D341Med (cell line): ENCODE data around the gene PIK3IP1.

ENCODE experiments used
- DNase-seq: peaks from one replicate; pipeline ENCODE4 v3.0.0; 2012; ENCODE audit warnings: low spot score

Gene PIK3IP1

DNA sequence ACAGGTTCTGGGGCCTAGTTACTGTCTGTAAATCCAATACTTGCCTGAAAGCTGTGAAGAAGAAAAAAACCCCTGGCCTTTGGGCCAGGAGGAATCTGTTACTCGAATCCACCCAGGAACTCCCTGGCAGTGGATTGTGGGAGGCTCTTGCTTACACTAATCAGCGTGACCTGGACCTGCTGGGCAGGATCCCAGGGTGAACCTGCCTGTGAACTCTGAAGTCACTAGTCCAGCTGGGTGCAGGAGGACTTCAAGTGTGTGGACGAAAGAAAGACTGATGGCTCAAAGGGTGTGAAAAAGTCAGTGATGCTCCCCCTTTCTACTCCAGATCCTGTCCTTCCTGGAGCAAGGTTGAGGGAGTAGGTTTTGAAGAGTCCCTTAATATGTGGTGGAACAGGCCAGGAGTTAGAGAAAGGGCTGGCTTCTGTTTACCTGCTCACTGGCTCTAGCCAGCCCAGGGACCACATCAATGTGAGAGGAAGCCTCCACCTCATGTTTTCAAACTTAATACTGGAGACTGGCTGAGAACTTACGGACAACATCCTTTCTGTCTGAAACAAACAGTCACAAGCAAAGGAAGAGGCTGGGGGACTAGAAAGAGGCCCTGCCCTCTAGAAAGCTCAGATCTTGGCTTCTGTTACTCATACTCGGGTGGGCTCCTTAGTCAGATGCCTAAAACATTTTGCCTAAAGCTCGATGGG, 13.5 kb downstream of the PIK3IP1 start:
- DNase-seq: no peak

DNA sequence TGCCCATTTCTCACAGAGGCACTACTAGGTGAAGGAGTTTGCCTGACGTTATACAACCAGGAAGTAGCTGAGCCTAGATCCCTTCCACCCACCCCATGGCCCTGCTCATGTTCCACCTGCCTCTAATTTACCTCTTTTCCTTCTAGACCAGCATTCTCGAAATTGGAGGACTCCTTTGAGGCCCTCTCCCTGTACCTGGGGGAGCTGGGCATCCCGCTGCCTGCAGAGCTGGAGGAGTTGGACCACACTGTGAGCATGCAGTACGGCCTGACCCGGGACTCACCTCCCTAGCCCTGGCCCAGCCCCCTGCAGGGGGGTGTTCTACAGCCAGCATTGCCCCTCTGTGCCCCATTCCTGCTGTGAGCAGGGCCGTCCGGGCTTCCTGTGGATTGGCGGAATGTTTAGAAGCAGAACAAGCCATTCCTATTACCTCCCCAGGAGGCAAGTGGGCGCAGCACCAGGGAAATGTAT, 14.1 kb downstream of the PIK3IP1 start:
- no peak for DNase-seq

DNA sequence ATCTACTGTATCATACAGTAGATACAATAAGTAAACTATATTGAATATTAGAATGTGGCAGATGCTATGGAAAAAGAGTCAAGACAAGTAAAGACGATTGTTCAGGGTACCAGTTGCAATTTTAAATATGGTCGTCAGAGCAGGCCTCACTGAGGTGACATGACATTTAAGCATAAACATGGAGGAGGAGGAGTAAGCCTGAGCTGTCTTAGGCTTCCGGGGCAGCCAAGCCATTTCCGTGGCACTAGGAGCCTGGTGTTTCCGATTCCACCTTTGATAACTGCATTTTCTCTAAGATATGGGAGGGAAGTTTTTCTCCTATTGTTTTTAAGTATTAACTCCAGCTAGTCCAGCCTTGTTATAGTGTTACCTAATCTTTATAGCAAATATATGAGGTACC, 14.5 kb downstream of the PIK3IP1 start:
- no peak for DNase-seq

DNA sequence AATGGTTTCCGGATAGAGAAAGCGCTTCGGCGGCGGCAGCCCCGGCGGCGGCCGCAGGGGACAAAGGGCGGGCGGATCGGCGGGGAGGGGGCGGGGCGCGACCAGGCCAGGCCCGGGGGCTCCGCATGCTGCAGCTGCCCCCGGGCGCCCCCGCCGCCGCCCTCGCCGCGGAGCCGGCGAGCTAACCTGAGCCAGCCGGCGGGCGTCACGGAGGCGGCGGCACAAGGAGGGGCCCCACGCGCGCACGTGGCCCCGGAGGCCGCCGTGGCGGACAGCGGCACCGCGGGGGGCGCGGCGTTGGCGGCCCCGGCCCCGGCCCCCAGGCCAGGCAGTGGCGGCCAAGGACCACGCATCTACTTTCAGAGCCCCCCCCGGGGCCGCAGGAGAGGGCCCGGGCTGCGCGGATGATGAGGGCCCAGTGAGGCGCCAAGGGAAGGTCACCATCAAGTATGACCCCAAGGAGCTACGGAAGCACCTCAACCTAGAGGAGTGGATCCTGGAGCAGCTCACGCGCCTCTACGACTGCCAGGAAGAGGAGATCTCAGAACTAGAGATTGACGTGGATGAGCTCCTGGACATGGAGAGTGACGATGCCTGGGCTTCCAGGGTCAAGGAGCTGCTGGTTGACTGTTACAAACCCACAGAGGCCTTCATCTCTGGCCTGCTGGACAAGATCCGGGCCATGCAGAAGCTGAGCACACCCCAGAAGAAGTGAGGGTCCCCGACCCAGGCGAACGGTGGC, 15.7 kb downstream of the PIK3IP1 start:
- no peak for DNase-seq

DNA sequence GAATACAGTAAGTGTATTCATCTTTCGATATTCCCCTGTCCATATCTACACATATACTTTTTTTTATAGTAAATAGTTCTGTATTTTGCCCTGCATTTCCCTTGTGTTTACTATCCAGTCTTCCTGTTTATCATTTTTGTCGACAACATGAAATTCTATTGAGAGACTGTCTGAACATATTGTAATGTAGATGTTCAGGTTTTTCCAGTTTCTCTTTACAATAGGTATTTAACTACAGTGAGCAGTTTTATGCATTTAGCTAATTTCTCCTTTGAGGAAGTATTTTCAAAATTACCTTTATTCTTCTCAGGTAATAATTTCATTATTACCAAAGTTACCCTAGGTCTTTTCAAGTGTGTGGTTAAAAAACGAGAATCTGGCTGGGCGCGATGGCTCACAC, 16.7 kb downstream of the PIK3IP1 start:
- DNase-seq: no peak

- no peak for DNase-seq
These were observed 17.3 kb downstream of the PIK3IP1 start for GRCh38 chr22:31275018-31275417.

DNA sequence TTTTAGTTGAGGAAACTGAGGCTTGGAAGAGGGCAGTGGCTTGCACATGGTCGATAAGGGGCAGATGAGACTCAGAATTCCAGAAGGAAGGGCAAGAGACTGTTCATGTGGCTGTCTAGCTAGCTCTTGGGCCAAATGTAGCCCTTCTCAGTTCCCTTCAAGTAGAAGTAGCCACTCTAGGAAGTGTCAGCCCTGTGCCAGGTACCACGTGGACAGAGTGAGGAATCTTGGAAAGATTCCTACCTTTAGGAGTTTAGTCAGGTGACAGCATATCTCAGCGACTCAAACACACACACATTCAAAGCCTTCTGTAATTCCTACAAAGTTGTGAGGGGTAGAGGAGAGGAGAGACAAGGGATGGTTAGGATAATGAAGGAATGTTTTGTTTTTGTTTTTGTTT, 18.3 kb downstream of the PIK3IP1 start:
- DNase-seq: no peak

- peak; percentile 77 for DNase-seq
These were observed 19.5 kb downstream of the PIK3IP1 start for GRCh38 chr22:31272522-31273446.

- DNase-seq: no peak
These were observed 20.8 kb downstream of the PIK3IP1 start for GRCh38 chr22:31271485-31271884.

GRCh38 chr22:31271026-31271425, 21.3 kb downstream of the PIK3IP1 start:
- DNase-seq: no peak

DNA sequence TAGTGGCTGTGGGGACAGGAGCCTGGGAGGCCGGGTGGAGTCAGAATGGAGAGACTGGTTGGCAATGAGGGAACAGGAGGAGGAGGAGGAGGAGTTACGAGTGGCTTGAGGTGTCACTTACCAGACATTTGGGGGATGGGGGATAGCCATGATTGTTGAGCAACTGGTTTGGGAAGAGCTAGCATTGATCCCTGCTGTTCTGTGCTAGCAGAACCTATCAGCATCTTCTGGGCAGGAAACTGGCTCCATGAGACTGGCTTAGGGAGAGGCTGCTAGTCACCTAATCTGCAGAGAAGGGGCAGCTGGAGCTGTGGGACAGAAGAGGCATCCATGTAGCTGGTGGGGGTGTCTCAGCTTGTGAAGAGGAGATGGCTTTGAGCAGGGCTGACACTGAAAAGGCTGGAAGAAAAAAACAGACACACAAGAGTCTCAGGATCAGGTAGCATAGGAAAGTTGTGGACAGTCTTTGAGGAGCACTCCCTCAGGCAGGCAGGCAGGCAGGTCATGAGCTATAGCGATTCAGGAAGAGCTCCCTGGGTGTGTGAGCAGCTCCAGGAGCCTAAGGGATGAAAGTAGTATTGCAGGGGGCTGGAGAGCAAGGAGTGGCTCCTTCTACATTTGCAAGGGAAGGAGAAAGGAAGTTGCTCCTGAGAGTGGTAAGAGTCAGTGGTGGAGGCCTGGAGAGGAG, 22.3 kb downstream of the PIK3IP1 start:
- no peak for DNase-seq

DNA sequence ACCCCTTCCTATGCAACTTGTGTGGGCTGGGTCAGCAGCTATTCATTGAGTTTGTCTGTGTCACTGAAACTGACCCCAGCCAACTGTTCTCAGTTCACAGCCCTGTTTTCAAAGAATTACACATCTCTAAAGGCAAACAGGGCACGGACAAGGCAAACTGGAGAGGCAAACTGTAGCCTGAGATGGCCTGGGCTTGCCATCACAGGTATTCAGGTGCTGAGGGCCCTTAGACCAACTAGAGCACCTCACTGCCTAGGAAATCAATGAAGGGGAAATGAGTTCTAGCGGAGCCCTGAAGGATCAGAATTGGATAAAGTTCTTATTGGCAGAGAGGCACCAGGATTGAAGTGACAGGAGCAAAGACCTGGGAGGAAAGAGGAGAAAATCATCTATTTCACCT, 24.0 kb downstream of the PIK3IP1 start:
- DNase-seq: no peak

- DNase-seq: no peak
These were observed 28.2 kb downstream of the PIK3IP1 start for GRCh38 chr22:31263896-31264640.

GRCh38 chr22:31262312-31263133, 29.8 kb downstream of the PIK3IP1 start:
- no peak for DNase-seq

DNA sequence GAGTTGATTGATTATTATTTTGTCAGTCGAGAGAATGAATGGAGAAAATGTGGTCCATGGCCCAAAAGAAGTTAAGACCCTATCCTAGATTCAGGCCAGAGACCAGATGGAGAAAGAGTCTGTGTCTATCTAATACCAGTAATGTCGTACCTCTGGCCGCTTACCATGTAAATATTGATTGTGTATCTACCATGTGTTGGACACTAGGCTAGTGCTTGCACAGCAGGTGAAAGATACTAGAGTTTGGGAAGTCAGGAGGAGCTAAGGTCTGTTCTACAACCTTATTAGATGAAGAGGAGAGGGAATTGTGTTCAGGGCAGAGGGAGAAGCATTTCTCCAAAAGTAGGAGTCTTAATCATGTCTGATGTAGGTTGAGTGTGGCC, 31.8 kb downstream of the PIK3IP1 start:
- no peak for DNase-seq

DNA sequence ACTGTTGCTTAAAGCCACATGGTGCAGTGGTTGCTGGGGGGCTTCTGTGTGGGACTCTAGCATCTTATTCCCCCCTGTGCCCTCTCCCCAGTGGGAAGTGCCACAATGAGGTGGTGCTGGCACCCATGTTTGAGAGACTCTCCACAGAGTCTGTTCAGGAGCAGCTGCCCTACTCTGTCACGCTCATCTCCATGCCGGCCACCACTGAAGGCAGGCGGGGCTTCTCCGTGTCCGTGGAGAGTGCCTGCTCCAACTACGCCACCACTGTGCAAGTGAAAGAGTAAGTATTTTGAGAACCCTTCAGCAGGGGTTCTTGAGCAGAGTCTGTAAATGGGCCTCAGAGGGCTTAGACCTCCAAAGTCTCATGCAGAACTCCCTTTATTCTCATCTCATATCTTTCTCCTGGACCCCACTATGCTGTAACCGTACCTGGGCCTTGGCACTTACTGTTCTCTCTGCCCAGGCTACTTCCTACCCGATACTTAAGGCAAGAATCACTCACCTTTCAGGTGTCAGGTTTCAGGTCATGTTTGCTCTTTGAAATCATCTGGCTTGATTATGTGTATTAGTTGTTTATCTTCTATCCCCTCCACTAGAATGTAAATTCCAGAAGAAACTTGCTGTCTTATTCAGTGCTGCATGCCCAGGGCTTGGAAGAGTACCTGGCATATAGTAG, 32.4 kb downstream of the PIK3IP1 start:
- no peak for DNase-seq

DNA sequence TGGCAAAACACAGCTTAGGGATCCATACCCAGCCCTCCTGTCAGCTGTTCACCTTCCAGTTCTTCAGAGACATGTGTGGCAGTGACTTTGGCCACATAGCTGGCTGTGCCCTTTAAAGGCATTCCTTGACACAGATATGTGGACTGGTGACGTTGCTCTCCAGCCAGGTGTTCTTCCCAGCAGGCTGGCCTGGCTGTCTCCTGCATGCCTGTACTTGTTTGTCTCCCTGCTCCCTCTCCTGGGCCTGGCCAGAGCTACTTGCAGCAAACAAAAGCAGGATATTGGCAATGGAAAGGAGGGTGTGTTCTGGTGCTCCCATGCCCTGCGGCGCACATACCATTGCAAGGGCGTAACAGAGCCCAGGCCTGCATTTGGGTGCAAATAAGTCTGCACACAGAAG, 38.3 kb downstream of the PIK3IP1 start:
- no peak for DNase-seq

- DNase-seq: no peak
These were observed 41.3 kb downstream of the PIK3IP1 start for GRCh38 chr22:31250740-31251600.
